ENCODE data around the gene INTS1.

INTS1 gene

GRCh38 chr7:1437155-1437880 lies 66.9 kb downstream of the INTS1 start:
- intact Hi-C loops (cut with micrococcal nuclease): loop anchor here (10.0 kb wide), 1 partner anchor 243 kb away; no protein-coding TSS in a partner anchor
- H3K27me3 Mint-ChIP-seq: peaks cover 9% of the 10 kb centered on the region
- no peaks in the 10 kb centered on the region for H3K9me3 Mint-ChIP-seq
- no peak overlapping the region for H3K4me3 Mint-ChIP-seq
- peaks cover 63% of the 10 kb centered on the region for H3K36me3 Mint-ChIP-seq (ENCODE audit: low read depth)
- peaks cover 8% of the 10 kb centered on the region for H3K4me1 Mint-ChIP-seq (ENCODE audit: low read depth)
- H3K27ac Mint-ChIP-seq: no peak overlapping the region

GRCh38 chr7:1436608-1437007 lies 67.6 kb downstream of the INTS1 start:
- Mint-ChIP-seq H3K9me3 (no peaks in the 10 kb centered on the region), H3K27me3 (peaks cover 11% of the 10 kb centered on the region), H3K36me3 (ENCODE audit: low read depth) (peaks cover 56% of the 10 kb centered on the region), H3K27ac (no peak overlapping the region), H3K4me1 (ENCODE audit: low read depth) (peaks cover 10% of the 10 kb centered on the region), H3K4me3 (no peak overlapping the region)
- intact Hi-C loops (cut with micrococcal nuclease): loop anchor here (10.0 kb wide), 1 partner anchor 242 kb away; no protein-coding TSS in a partner anchor

- no peak overlapping the region for H3K4me3 Mint-ChIP-seq
- H3K27me3 Mint-ChIP-seq: peaks cover 21% of the 10 kb centered on the region
- intact Hi-C loops (cut with micrococcal nuclease): loop anchor here (5.0 to 10.0 kb wide), 3 partner anchors 37 to 240 kb away; no protein-coding TSS in a partner anchor
Measured at GRCh38 chr7:1434891-1435670, 69.1 kb downstream of the INTS1 start.

DNA sequence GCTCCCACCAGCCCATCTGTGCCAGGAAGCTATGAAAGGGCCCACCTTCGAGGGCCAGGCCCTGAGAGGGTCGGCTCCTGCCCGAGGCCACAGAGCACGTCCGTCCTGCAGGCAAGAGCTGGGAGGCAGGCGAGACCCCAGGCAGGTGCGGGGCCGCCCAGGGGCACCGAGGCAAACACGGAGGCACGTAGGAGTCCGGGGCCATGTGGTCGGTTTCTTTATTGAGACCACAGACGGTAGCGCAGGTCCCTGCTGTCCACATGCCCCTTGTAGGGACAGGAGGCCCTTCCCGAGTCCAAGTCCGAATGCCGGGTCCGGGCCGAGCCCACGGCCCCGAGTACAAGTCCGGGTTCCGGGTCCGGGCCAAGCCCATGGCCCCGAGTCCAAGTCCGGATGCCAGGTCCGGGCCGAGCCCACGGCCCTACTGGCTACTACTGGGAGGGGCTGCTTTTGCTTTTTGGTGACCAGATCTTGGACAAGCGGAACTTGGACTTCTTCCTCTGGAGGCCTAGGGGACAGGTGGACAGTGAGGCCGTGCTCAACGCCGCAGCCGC lies 69.9 kb downstream of the INTS1 start:
- H3K4me1 Mint-ChIP-seq (ENCODE audit: low read depth): peaks cover 10% of the 10 kb centered on the region
- H3K9me3 Mint-ChIP-seq: no peaks in the 10 kb centered on the region
- H3K36me3 Mint-ChIP-seq (ENCODE audit: low read depth): peaks cover 41% of the 10 kb centered on the region
- H3K27ac Mint-ChIP-seq: no peak overlapping the region
- intact Hi-C loops (cut with micrococcal nuclease): loop anchor here (5.0 to 10.0 kb wide), 3 partner anchors 38 to 239 kb away; no protein-coding TSS in a partner anchor
- peaks cover 22% of the 10 kb centered on the region for H3K27me3 Mint-ChIP-seq
- no peak overlapping the region for H3K4me3 Mint-ChIP-seq

More at GRCh38 chr7:1434891-1435670, 69.1 kb downstream of the INTS1 start:
- Mint-ChIP-seq H3K27ac (no peak overlapping the region), H3K4me1 (ENCODE audit: low read depth) (peaks cover 10% of the 10 kb centered on the region), H3K9me3 (no peaks in the 10 kb centered on the region), H3K36me3 (ENCODE audit: low read depth) (peaks cover 43% of the 10 kb centered on the region)

GRCh38 chr7:1433128-1433920 lies 70.9 kb downstream of the INTS1 start:
- no peak overlapping the region for H3K4me3 Mint-ChIP-seq
- intact Hi-C loops (cut with micrococcal nuclease): loop anchor here (5.0 to 10.0 kb wide), 3 partner anchors 39 to 239 kb away; no protein-coding TSS in a partner anchor
- no peaks in the 10 kb centered on the region for H3K9me3 Mint-ChIP-seq
- H3K36me3 Mint-ChIP-seq (ENCODE audit: low read depth): peaks cover 35% of the 10 kb centered on the region
- H3K27ac Mint-ChIP-seq: no peak overlapping the region
- peaks cover 24% of the 10 kb centered on the region for H3K27me3 Mint-ChIP-seq
- peaks cover 10% of the 10 kb centered on the region for H3K4me1 Mint-ChIP-seq (ENCODE audit: low read depth)

DNA sequence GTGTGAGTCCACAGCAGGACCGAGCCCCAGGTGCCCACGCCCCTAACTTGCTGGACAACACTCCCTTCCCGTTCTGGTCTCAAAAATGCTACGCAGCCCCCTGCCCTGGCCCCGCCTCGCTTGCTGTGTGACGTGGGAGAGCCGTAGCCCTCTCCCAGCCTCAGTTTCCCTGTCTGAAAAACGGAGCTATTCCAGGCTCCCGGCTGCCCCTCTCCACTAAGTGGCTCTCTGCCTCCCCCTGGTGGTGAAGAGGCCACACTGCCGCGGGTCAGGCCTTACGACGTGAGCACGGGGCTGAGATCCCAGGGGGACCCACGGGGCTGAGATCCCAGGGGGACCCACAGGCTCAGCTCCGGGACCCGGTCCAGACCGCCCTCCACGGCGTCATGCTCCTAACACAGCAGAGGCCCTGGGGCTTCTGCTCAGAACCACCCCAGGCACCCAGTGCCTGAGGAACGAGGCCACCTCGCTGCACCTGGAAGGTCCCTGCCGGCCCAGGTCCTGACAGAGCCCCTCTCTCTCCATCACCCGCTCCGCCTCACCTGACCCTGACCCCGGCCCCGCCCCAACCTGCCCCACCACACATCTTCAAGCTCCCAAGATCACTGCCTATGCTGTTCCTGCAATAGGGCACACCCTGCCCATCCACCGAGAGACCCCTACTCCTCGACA lies 71.6 kb downstream of the INTS1 start:
- H3K4me1 Mint-ChIP-seq (ENCODE audit: low read depth): peaks cover 10% of the 10 kb centered on the region
- no peak overlapping the region for H3K4me3 Mint-ChIP-seq
- intact Hi-C loops (cut with micrococcal nuclease): loop anchor here (5.0 to 10.0 kb wide), 3 partner anchors 40 to 238 kb away; no protein-coding TSS in a partner anchor
- peaks cover 26% of the 10 kb centered on the region for H3K27me3 Mint-ChIP-seq
- H3K9me3 Mint-ChIP-seq: no peaks in the 10 kb centered on the region
- H3K36me3 Mint-ChIP-seq (ENCODE audit: low read depth): peaks cover 27% of the 10 kb centered on the region
- H3K27ac Mint-ChIP-seq: peak overlapping the region; percentile 37

- intact Hi-C loops (cut with micrococcal nuclease): loop anchor here (5.0 to 10.0 kb wide), 3 partner anchors 40 to 237 kb away; no protein-coding TSS in a partner anchor
- Mint-ChIP-seq H3K27me3 (peaks cover 30% of the 10 kb centered on the region), H3K4me3 (no peak overlapping the region), H3K27ac (peak overlapping the region; percentile 37), H3K36me3 (ENCODE audit: low read depth) (peaks cover 20% of the 10 kb centered on the region), H3K4me1 (ENCODE audit: low read depth) (peaks cover 10% of the 10 kb centered on the region), H3K9me3 (no peaks in the 10 kb centered on the region)
Measured at GRCh38 chr7:1431634-1432380, 72.4 kb downstream of the INTS1 start.

GRCh38 chr7:1431226-1431625 lies 73.0 kb downstream of the INTS1 start:
- Mint-ChIP-seq H3K27me3 (peaks cover 33% of the 10 kb centered on the region), H3K36me3 (ENCODE audit: low read depth) (peaks cover 14% of the 10 kb centered on the region), H3K27ac (no peak overlapping the region), H3K4me3 (no peak overlapping the region), H3K4me1 (ENCODE audit: low read depth) (peaks cover 10% of the 10 kb centered on the region), H3K9me3 (no peaks in the 10 kb centered on the region)
- intact Hi-C loops (cut with micrococcal nuclease): loop anchor here (5.0 to 10.0 kb wide), 3 partner anchors 41 to 236 kb away; no protein-coding TSS in a partner anchor

GRCh38 chr7:1430056-1430845 lies 73.9 kb downstream of the INTS1 start:
- Mint-ChIP-seq H3K27me3 (peaks cover 34% of the 10 kb centered on the region), H3K4me3 (no peak overlapping the region), H3K36me3 (ENCODE audit: low read depth) (peaks cover 4% of the 10 kb centered on the region), H3K27ac (no peak overlapping the region), H3K9me3 (no peaks in the 10 kb centered on the region), H3K4me1 (ENCODE audit: low read depth) (peaks cover 10% of the 10 kb centered on the region)
- intact Hi-C loops (cut with micrococcal nuclease): loop anchor here (5.0 to 10.0 kb wide), 3 partner anchors 42 to 235 kb away; no protein-coding TSS in a partner anchor

DNA sequence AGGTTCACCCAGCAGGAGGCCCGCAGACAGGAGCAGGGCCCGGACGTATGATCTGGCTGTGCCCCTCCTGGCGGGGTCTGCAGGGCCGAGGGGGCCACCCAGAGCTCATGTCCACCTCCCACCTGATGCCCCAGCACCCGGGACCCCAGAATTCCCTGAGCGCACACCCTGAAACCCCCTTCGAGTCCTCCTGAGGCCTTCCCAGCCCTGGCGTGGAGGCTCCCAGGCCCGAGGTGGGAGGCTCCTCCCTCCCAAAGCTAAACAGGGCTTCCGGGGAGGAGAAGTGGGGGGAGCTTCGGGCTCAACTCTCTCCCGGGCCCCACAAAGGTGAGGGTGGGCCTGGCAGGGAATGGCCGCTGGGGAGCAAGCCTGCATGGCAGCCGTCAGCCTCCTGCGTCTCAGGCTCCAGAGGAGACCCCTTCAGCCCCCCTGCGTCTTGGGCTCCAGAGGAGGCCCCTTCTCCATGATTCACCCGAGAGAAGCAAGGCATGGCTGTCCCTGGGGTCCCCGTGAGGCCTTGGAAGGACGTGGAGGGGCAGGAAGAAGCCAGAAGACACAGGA lies 75.2 kb downstream of the INTS1 start:
- Mint-ChIP-seq H3K27me3 (peaks cover 39% of the 10 kb centered on the region), H3K36me3 (ENCODE audit: low read depth) (no peaks in the 10 kb centered on the region), H3K4me3 (no peak overlapping the region), H3K27ac (no peak overlapping the region), H3K9me3 (no peaks in the 10 kb centered on the region), H3K4me1 (ENCODE audit: low read depth) (peaks cover 10% of the 10 kb centered on the region)
- intact Hi-C loops (cut with micrococcal nuclease): no loop called here

DNA sequence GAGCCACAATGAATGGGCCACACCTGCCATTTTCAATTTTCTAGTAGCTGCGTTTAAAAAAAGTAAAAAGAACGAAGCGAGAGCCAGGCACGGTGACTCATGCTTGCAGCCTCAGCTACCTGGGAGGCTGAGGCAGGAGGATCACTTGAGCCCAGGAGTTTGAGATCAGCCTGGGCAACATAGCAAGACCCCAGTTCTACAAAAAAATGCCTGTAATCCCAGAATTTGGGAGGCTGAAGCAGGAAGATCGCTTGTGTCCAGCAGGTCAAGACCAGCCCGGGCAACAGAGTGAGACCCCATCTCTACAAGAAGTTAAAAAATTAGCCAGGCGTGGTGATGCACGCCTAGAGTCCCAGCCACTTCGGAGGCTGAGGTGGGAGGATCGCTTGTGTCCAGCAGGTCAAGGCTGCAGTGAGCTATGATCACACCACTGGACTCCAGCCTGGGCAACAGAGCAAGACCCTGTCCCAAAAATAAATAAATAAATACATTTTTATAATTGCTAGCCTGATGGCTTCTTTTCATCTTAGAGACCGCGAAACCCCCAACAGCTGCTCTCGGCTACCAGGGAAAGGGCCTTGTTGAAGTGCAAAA lies 77.0 kb downstream of the INTS1 start:
- peaks cover 42% of the 10 kb centered on the region for H3K27me3 Mint-ChIP-seq
- H3K36me3 Mint-ChIP-seq (ENCODE audit: low read depth): no peaks in the 10 kb centered on the region
- intact Hi-C loops (cut with micrococcal nuclease): no loop called here
- H3K4me1 Mint-ChIP-seq (ENCODE audit: low read depth): peaks cover under 1% of the 10 kb centered on the region
- H3K27ac Mint-ChIP-seq: no peak overlapping the region
- H3K9me3 Mint-ChIP-seq: no peaks in the 10 kb centered on the region
- H3K4me3 Mint-ChIP-seq: no peak overlapping the region

Data from dendritic cell treated with granulocyte-macrophage colony-stimulating factor and Interleukin-4, amounts not matched to agents 40 ng/mL and 50 ng/mL, for 4 days (primary cell).